IPS-NIHi7 (cell line): ENCODE measurements around the gene GLI3.
A peak's percentile ranks its signal among the peaks of the same experiment; 100 is the strongest.

Source experiments
- DNase-seq: peaks from one replicate; pipeline ENCODE4 v3.0.0; 2012; ENCODE audit warnings: mixed read lengths; ENCODE audit errors: extremely low spot score

The GLI3 gene

GRCh38 chr7:41999736-42000283 is 237.2 kb downstream of the GLI3 start:
- DNase-seq = no peak

GRCh38 chr7:41998041-41998440 is 239.0 kb downstream of the GLI3 start:
- DNase-seq = no peak

DNA sequence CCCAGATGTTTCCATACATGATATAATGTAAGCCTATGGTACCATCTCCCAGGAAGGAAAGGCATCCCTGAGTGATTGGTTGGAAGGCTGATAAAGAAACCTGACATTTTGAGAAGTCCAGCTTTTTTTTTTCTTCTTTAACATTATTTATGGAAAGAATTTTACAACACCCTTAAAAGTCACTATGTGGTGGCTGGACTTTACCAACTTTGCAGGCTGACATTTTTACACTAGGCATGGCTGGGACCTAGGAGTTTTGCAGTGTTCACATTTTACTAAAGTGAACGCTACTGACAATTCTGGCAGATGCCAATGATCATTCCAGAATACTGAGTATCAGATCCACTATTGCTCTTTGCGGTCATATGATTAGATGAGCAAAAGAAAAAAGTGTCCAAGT is 239.9 kb downstream of the GLI3 start:
- DNase-seq = no peak

GRCh38 chr7:41996381-41997035 is 240.5 kb downstream of the GLI3 start:
- DNase-seq = no peak

GRCh38 chr7:41995632-41996271 is 241.3 kb downstream of the GLI3 start:
- no peak for DNase-seq

DNA sequence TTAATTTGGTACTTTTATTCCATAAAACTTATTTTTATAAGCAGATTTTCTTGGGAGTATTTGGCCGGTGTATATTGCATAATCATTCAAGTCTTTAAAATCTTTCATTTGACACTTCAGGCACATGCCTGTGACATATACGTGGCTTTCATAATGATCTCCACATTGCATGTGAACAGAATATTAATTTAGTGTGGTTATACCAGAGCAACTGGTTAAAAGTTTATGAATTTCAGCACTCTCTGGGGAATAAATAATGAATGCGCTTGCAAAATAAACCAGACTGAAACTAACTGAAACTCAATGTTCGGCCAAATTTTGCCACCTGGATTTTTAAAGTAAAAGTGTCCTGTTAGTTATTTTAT is 242.3 kb downstream of the GLI3 start:
- no peak for DNase-seq

- no peak for DNase-seq
Observed at GRCh38 chr7:41994036-41994745, 242.8 kb downstream of the GLI3 start.

GRCh38 chr7:41992881-41993867 is 243.8 kb downstream of the GLI3 start:
- no peak for DNase-seq

DNA sequence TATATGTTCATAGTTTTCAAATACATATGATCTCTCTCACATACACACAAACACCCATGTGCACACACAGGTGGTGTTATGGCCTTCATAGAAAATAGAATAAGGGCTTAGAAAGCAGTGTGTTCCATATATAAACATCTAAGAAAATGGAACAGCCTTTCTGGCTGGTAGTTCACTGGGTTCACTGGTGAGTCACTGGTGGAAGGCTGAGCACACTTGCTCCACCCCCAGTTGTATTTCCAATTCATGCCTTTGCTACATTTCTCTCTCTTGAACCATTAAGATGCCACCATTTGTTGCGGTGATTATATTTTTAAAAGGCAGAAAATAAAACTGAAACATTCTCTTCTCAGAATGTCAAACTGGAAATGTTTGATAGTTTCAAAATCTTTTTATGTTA is 252.1 kb downstream of the GLI3 start:
- no peak for DNase-seq

DNA sequence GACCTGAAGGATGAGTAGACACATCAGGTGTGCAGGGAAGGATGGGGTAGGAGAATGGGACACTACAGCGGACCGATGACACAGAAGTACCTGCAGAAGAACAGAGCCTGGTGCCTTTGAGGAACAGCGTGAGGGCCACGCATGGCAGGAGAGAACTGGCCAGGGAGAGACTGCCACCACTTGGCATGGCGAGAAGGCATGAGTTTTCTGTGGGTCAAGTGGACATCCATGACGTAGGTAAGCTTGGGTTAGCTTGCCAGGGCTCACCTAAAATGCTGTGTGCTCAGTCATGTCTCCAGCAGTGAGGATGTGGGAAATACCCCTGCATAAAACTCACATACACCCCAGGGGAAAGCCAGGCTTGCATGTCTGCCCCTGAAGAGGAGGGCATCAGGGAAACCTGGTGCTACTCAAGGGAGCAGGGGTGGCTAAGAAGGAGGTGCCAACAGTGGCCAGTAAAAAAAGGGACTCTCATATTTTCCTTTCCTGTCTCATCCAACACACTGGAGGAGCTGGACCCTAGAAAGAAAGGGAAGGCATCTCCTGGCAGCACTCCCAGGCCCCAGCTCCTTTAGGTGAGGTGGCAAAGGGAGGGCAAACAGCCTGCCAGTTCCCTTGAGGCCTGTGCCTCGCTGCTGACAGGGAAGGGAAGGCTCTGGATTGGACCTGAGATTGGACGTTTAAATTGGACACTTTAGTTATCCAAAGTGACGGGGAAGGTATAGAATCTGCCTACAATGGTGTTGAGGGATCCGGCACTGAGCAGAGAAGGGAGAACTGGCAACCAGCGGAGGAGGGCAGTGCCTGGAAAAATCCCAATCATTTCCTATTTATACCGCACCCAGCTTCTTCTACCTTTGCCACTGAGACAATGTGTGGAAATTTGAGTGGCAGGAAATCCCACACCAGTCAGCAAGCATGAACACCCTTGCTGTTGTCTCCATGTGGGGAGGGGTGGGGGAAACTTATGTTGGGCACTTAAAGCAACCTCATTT is 255.7 kb downstream of the GLI3 start:
- DNase-seq = no peak

- DNase-seq = peak; percentile 68
Observed at GRCh38 chr7:41979834-41980307, 257.1 kb downstream of the GLI3 start.

DNA sequence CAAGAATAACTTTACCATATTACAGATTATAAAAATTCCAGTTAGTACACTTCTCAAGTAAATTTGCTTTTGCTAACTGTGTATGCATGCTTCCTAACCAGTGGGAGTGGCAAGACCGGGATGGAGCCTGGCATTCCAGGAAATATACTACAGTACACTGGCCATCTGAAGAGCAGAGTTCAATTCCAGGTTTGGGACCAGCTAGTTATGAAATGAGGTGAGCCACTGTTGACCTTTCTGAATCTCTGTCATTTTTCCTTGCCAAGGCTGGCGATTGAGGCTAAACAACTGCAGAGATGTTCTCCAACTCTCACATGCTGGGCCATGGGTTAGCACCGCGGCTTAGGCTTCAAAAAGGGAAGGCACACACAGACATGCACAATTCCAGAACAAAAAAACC is 258.2 kb downstream of the GLI3 start:
- no peak for DNase-seq

GRCh38 chr7:41977661-41978060 is 259.3 kb downstream of the GLI3 start:
- DNase-seq = no peak

DNA sequence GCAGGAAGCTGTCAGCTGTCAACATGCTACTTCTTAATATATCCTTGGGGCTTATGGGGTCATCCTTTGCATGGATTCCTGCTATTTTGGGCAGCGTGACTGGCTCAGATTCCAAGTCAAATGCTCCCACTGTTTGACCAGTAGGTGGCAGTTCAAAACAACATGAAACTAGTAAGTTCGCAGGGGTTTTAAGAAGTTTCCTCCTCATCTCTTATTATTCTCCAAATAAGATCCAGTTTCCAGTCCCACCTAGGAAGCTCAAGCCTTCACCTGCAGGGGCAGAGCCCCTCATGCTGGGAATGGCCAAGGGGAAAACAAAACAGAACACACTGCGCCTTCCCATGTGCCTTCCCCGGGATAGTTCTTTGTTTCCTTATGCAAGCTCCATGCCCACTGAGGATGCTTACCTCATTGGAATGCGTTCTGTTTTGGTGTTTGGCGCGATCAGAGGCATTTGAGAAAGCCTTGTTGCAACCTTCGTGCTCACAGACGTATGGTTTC is 259.8 kb downstream of the GLI3 start:
- DNase-seq = peak; percentile 61

- DNase-seq = no peak
Observed at GRCh38 chr7:41976411-41976810, 260.6 kb downstream of the GLI3 start.

GRCh38 chr7:41975849-41976248 is 261.2 kb downstream of the GLI3 start:
- DNase-seq = no peak

DNA sequence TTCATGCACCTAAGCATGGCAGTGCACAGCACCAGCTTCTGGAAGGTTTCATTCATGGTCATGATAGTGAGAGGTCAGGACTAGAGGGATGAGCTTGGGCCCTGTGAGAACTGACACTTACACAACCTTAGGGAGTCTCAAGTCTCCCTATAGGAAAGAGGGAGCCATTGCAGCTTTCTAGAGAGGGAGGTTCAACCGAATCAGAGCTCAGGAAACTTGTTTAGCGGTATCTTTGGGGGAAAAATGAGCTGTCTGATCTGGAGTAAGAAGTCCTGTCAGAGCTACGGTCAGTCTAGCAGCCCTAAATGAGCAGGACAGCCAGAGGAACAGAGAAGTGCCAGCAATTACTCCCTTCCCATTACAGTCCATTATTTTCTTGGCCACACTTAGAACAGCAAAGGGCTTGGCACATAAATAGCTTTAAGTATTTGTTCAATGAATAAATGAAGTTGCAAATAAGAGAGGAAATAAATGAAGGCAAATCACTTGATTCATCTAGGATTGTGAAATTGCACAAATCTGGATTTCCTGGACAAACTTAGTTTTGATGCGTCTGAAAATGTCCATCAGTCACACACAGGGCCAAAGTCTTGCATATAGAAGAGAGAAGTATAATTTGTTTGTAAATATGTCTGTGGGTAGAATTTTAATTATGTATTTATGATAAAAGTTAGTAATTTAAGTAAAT is 262.0 kb downstream of the GLI3 start:
- no peak for DNase-seq

- no peak for DNase-seq
Observed at GRCh38 chr7:41973202-41973730, 263.7 kb downstream of the GLI3 start.

- no peak for DNase-seq
Observed at GRCh38 chr7:41972776-41973175, 264.2 kb downstream of the GLI3 start.
